Measurements from ENCODE around the gene KEL.
A peak's percentile ranks its signal among the peaks of the same experiment; 100 is the strongest.

KEL gene, protein sequence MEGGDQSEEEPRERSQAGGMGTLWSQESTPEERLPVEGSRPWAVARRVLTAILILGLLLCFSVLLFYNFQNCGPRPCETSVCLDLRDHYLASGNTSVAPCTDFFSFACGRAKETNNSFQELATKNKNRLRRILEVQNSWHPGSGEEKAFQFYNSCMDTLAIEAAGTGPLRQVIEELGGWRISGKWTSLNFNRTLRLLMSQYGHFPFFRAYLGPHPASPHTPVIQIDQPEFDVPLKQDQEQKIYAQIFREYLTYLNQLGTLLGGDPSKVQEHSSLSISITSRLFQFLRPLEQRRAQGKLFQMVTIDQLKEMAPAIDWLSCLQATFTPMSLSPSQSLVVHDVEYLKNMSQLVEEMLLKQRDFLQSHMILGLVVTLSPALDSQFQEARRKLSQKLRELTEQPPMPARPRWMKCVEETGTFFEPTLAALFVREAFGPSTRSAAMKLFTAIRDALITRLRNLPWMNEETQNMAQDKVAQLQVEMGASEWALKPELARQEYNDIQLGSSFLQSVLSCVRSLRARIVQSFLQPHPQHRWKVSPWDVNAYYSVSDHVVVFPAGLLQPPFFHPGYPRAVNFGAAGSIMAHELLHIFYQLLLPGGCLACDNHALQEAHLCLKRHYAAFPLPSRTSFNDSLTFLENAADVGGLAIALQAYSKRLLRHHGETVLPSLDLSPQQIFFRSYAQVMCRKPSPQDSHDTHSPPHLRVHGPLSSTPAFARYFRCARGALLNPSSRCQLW

DNA sequence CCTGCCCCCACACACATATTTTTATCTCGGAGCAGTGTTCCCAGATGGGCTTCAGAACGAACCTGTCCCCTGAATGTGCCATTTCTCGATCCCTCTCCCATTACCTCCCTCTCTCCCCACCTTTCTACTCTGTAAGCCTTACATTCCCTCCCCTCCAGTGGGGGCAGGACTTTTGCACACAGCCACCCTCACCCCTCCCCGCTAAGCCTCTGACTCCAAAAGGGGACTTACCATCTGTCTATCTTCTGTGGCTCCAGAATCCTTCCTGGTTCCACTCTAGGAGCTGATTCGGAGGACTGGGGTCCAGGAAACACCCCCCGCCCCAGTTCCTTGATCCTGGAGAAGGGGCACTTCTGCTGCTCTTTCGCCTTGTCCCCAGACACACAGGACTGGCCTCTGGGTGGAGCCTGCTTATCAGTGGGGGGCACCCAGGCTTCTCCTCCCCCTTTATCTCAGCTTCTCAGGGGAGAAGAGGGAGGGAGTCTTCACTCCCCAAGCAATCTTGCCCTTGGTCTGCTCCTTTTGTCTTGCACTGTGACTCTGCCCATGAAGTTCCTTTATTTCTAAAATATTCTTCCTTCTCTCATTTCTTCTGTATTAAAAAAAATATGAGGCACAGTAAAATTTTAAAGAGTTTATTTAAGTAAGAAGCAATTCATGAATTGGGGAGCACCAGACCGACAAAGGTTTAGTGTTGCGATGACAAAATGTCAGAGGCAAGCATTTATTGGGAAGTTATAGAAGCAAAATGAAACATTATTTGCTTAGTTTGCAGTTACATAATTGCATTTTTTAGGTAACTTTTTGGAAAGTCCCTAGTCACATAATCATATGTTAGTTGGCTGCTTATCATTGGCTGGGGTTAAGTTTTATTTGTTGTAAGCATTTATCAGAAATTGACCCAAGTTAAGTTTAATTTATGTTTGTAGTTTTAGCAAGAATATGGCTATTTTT lies at the start of gene KEL:
Gene KEL, minus strand, starts transcription at position 391 of the 954 bp plus-strand sequence. Its CDS starts 157 bp downstream, at position 234.
- TF ChIP-seq, protein P1, sequence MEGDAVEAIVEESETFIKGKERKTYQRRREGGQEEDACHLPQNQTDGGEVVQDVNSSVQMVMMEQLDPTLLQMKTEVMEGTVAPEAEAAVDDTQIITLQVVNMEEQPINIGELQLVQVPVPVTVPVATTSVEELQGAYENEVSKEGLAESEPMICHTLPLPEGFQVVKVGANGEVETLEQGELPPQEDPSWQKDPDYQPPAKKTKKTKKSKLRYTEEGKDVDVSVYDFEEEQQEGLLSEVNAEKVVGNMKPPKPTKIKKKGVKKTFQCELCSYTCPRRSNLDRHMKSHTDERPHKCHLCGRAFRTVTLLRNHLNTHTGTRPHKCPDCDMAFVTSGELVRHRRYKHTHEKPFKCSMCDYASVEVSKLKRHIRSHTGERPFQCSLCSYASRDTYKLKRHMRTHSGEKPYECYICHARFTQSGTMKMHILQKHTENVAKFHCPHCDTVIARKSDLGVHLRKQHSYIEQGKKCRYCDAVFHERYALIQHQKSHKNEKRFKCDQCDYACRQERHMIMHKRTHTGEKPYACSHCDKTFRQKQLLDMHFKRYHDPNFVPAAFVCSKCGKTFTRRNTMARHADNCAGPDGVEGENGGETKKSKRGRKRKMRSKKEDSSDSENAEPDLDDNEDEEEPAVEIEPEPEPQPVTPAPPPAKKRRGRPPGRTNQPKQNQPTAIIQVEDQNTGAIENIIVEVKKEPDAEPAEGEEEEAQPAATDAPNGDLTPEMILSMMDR (conservative IDR thresholded peaks at IDR 0.05; ENCODE audit: low read depth), result no peak

DNA sequence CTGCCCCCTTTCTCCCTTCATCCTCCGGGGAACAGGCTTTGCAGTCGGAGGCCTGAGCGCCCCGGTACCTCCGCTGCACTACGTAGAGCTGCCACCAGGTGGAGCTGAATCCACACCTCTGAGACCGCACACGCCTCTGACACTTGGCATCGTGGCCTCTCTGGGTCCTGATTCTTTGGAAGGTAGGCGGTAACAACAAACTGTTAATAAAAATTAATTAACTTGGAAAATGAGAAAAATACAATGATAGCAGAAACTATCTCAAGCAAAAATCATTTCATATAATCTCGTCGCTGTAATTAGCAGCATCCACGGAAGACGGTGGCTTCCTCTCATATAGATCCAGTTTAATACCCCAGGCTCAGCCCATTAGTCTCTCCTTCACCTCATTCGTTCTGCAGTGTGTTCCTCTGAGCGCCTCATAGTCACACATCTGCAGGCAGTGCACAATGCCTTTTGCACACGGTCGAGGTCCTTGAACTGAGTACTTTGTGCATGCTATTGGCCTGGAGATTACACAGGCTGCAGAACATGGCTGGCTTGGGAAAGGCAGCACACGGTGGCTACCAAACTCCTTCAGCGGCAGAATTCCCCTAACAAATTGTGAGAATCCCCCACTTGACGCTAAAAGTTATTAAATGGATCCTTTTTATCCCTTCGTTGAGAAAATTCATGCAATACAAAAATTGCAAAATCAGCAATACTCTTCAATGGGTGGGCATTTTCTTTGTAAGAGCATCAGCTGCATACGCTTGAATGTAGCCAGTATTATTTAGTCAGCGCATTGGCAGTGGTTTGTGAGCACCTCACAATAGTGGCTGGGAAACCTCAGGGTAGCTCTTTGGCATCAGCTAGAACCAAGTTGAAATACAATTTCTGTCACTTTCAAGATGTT lies 46.1 kb upstream of the KEL start:
- ChIA-PET POLR2A (ENCODE audit: low non-redundant PET) (no interaction called here), CTCF (interaction anchor here (0.5 to 2.6 kb wide), 5 partner anchors 120 to 212 kb away, joined by 3 to 21 read pairs (median 3); no protein-coding TSS in a partner anchor)
- TF ChIP-seq, protein P1 (conservative IDR thresholded peaks at IDR 0.05; ENCODE audit: low read depth), result peak; percentile 99
- peak; percentile 59 for DNase-seq (ENCODE audit: low spot score)
- no peak overlapping the region for H3K27ac ChIP-seq

More for the DNA sequence above, at the start of gene KEL:
- no peak for DNase-seq (ENCODE audit: low spot score)
- POLR2A ChIA-PET (ENCODE audit: low non-redundant PET), result no interaction called here
- CTCF ChIA-PET, result no interaction called here
- no peak within 1 kb of the TSS for H3K27ac ChIP-seq

DNA sequence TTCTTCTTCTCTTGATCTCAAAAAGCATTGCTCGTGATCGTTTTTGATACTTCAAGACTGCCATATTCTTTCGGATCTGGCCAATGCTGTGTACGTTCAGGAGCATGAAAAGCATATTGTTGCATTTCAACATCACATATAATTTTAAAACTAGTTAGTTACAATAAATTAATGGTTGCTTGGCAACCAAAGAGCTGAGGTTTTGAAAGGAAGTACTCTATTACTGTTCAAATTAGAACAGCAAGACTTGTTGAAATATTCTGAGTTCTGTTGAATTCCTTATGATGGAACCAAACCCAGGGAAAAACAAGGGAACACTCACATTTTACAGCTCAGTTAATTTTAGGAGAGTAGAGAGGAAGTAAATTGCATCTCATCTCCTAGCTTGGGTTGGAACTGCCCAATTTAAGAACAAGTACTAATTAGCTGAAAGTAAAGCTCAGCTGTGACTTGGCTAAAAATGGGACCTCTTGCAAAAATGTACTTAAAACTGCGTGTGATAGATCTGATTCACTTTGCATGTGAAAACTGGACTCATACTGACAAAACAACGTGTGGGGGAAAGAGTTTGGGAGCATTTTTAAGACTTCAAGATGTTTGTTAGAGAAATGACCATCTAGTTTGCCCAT lies 43.6 kb upstream of the KEL start:
- TF ChIP-seq, protein P1 (conservative IDR thresholded peaks at IDR 0.05; ENCODE audit: low read depth), result no peak
- no peak overlapping the region for H3K27ac ChIP-seq
- ChIA-PET POLR2A (ENCODE audit: low non-redundant PET) (no interaction called here), CTCF (interaction anchor here (5.4 kb wide), 1 partner anchor 209 kb away, joined by 21 read pairs; no protein-coding TSS in a partner anchor)
- DNase-seq (ENCODE audit: low spot score), result no peak

DNA sequence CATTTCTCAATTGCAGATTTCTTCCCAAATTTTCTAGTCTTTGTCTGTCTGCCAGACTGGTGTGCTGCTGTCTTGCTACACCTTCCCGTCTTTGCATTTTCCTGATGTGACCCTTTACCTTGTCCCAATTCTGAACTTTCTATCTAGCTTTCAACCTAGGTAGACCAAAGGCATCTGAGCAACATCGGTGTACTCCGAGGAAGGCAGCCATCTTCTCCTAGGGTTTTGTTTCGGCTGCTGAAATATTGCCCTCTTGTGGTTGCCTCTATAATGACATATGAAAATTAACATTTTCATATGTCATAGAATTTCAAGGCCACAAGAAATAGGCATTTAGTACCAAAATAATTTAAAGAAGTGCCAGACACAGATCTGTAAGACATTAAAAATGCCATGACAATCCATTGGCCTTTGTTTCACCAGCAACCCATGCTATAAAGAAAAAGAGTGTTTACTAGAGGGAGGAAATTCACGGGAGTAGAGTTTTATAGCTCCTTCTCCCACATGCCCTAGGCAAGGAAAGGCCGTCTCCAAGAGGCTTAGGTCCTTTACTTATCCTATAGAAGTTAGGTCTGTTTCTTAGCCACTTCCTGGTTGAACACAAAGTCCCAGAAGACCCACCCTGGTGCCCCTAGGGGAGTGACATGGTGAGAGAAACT lies 41.4 kb upstream of the KEL start:
- no peak overlapping the region for H3K27ac ChIP-seq
- ChIA-PET CTCF (interaction anchor here (0.5 to 5.4 kb wide), 4 partner anchors 211 to 689 kb away, joined by 3 to 21 read pairs (median 3); no protein-coding TSS in a partner anchor), POLR2A (ENCODE audit: low non-redundant PET) (no interaction called here)
- peak; percentile 30 for DNase-seq (ENCODE audit: low spot score)
- TF ChIP-seq, protein P1 (conservative IDR thresholded peaks at IDR 0.05; ENCODE audit: low read depth), result peak; percentile 88

DNA sequence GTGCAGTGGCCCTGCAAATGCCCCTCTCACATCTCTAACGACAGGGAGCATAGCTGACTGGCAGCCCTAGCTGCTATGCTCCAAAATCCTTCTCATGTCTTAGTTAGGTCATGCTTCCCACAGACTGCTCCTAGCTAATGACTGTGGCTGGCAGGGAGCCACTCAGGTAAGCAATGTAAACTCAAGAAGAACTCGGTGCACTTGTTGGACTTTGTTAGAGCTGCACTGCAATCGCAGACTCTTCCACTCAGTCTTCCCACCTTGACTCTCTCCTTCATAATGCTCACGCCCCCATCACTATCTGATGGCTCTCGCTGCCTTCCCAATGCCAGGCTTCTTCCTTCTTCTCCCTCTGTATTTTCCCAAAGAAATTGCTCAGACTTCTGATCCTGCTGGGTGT lies 40.7 kb upstream of the KEL start:
- ChIA-PET POLR2A (ENCODE audit: low non-redundant PET) (no interaction called here), CTCF (interaction anchor here (0.5 to 5.4 kb wide), 7 partner anchors 122 to 688 kb away, joined by 3 to 21 read pairs (median 3); partner anchors contain the start of gene EPHB6)
- TF ChIP-seq, protein P1 (conservative IDR thresholded peaks at IDR 0.05; ENCODE audit: low read depth), result no peak
- DNase-seq (ENCODE audit: low spot score), result no peak
- H3K27ac ChIP-seq, result no peak overlapping the region

Measured in RWPE1 (cell line).